Ovary (tissue), 3 donors: ENCODE measurements around the gene ETHE1.

Experiments
- EP300 ChIP-seq: sonication (generic); formaldehyde crosslinking; IDR thresholded peaks from one replicate; pipeline ENCODE4 v1.6.1; 2017; ENCODE audit warnings: antibody characterized with exemption
- POLR2A ChIP-seq: fragments of 450-650 bp; IDR thresholded peaks from one replicate; pipeline ENCODE4 v1.6.1; 2017; ENCODE audit warnings: antibody characterized with exemption, mild to moderate bottlenecking, moderate library complexity
- TF ChIP-seq, protein P1 (sequence below), 3 donors: fragments of 450-650 bp in 2 of 3; fragments of 200-600 bp in 1 of 3; IDR thresholded peaks; one replicate each; pipeline versions ENCODE4 v1.5.1 to v1.8.0; 2016 to 2022; ENCODE audit warnings: antibody characterized with exemption in 3 of 3, mild to moderate bottlenecking in 1 of 3
- donor health status: DM: no; HTN: no; CAD: no.

DNA sequence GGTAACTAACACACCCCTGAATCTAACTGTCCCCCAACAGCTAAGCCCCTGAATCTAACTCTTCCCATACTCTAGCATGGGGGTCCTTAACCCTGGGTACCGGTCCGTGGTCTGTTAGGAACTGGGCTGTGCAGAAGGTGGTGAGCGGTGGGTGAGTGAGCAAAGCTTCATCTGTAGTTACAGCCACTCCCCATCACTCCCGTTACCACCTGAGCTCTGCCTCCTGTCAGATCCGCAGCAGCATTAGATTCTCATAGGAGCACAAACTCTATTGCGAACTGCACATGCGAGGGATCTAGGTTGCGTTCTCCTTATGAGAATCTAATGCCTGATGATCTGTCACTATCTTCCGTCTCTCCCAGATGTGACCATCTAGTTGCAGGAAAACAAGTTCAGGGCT, 16.3 kb downstream of the ETHE1 start:
- TF ChIP-seq, protein P1, sequence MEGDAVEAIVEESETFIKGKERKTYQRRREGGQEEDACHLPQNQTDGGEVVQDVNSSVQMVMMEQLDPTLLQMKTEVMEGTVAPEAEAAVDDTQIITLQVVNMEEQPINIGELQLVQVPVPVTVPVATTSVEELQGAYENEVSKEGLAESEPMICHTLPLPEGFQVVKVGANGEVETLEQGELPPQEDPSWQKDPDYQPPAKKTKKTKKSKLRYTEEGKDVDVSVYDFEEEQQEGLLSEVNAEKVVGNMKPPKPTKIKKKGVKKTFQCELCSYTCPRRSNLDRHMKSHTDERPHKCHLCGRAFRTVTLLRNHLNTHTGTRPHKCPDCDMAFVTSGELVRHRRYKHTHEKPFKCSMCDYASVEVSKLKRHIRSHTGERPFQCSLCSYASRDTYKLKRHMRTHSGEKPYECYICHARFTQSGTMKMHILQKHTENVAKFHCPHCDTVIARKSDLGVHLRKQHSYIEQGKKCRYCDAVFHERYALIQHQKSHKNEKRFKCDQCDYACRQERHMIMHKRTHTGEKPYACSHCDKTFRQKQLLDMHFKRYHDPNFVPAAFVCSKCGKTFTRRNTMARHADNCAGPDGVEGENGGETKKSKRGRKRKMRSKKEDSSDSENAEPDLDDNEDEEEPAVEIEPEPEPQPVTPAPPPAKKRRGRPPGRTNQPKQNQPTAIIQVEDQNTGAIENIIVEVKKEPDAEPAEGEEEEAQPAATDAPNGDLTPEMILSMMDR (IDR thresholded peaks at IDR 0.05): no peak
- TF ChIP-seq POLR2A (no peak), EP300 (no peak)
